Measurements from ENCODE around the gene CNTNAP5.

CNTNAP5 gene

DNA sequence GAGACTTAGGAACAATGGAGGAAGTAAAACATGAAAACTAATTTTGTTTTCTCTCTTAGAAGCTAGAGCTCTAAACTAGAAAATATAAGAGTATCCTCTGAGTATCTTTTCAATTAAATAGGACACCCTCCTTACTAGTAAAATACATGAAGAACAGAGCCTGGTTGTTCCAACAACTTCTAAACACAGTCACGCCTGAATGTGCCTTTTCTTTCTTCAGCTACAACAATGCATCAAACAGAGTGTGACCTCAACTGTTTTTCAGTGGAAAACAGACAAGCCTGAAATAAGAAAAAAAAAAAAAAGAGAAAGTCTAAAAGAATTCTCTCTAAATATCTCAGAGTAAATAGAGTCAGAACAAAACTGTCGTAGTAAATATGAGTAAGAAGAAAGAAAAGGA lies 928.8 kb downstream of the CNTNAP5 start:
- DNase-seq (ENCODE audit: low read depth): no peak
- TF ChIP-seq CTCF (IDR thresholded peaks at IDR 0.05; ENCODE audit: insufficient read depth, low read depth, low read length, missing control alignments): no peak
- H3K4me3 ChIP-seq (ENCODE audit: low read depth, low read length): no peak overlapping the region

DNA sequence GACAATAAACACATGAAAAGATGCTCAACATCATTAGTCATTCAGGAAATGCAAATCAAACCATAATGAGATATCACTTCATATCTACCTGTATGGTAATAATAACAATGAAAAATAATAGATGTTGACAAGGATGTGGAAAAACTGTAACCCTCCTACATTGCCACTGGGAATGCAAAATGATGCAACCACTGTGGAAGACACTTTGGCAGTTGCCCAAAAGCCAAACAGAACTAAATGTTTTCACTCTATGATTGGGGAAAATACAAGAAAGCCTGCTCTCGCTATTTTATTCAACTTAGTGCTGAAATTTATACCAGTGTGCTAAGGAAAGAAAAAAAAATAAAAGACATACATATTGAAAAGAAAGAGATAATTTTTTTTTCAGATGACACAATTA lies 934.5 kb downstream of the CNTNAP5 start:
- TF ChIP-seq CTCF (IDR thresholded peaks at IDR 0.05; ENCODE audit: insufficient read depth, low read depth, low read length, missing control alignments): no peak
- DNase-seq (ENCODE audit: low read depth): no peak
- H3K4me3 ChIP-seq (ENCODE audit: low read depth, low read length): no peak overlapping the region

- no peak overlapping the region for H3K4me3 ChIP-seq (ENCODE audit: low read depth, low read length)
- TF ChIP-seq CTCF (IDR thresholded peaks at IDR 0.05; ENCODE audit: insufficient read depth, low read depth, low read length, missing control alignments): no peak
- no peak for DNase-seq (ENCODE audit: low read depth)
These were observed 936.0 kb downstream of the CNTNAP5 start for GRCh38 chr2:124961132-124961531.
